H4 (cell line): ENCODE measurements around the gene ANKRA2. TPM values are rescaled to one million over a fixed set of nuclear protein-coding genes. Genes with fewer than 3 reads are reported as not detected.
A peak's percentile ranks its signal among the peaks of the same experiment; 100 is the strongest.
"Not testable (repeated sequence)": the region's sequence is repeated elsewhere in the genome, so short reads cannot be mapped to it uniquely, and the experiment has no call there.

ENCODE experiments used
- DNase-seq: peaks from one replicate; pipeline ENCODE4 v3.0.0-alpha.2; 2015; ENCODE audit warnings: low spot score
- total RNA-seq: library from RNA; depleted of rRNA; stranded (reverse); fragments of >200 nt; shearing (Covaris generic); gene quantifications from 2 replicates; pipeline ENCODE4 v1.2.3, GENCODE V29; 2014

Gene ANKRA2
- total RNA-seq, 1 experiment from 2014 or later = 11.7 TPM

GRCh38 chr5:73550016-73550415 lies 15.4 kb downstream of the ANKRA2 start:
- no peak for DNase-seq

DNA sequence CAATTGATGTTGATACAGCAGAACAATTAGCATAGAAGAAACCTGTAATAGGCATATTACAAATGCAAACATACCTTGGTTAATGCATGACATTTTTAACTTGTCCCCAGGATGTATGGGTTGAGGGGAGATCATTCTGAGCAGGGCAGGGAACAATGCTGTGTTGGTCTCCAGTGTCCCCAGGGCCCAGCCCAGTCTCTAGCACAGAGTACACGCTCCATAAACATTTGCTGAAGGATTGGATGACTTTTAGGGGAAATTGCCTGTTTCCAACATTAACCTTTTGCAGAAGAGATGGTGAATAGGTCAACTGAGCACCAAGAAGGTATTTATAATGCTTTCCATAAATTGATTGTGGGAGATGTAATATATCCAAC lies 20.0 kb downstream of the ANKRA2 start:
- no peak for DNase-seq

- no peak for DNase-seq
Measured at GRCh38 chr5:73544429-73545402, 20.7 kb downstream of the ANKRA2 start.

GRCh38 chr5:73542020-73542419 lies 23.4 kb downstream of the ANKRA2 start:
- DNase-seq = no peak

- DNase-seq = peak; percentile 67
Measured at GRCh38 chr5:73540192-73540591, 25.2 kb downstream of the ANKRA2 start.

- no peak for DNase-seq
Measured at GRCh38 chr5:73539730-73540129, 25.7 kb downstream of the ANKRA2 start.

DNA sequence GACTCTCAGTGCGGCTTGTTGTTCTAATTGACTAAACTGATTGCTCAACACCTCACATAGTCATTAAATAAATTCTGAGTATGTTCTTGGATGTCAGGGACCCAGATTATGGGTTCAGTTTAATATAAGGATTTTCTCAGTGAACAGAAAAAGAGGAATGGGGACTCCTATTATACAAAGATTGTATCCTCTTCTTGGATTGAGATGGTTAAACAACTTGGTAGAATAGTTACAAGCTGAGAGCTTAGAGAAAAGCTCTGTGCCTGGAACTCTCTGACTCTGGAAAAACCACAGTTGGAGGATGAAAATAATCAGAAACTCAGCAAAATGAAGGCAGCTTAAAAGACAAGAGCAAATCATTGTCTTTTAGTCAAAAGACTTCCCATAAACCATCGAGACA lies 30.5 kb downstream of the ANKRA2 start:
- DNase-seq = no peak

GRCh38 chr5:73534011-73534644 lies 31.3 kb downstream of the ANKRA2 start:
- no peak for DNase-seq

- no peak for DNase-seq
Measured at GRCh38 chr5:73532195-73532594, 33.2 kb downstream of the ANKRA2 start.

- no peak for DNase-seq
Measured at GRCh38 chr5:73531356-73531755, 34.1 kb downstream of the ANKRA2 start.

- DNase-seq = no peak
Measured at GRCh38 chr5:73529081-73529480, 36.4 kb downstream of the ANKRA2 start.

GRCh38 chr5:73528248-73528647 lies 37.2 kb downstream of the ANKRA2 start:
- no peak for DNase-seq

GRCh38 chr5:73525606-73526203 lies 39.7 kb downstream of the ANKRA2 start:
- no peak for DNase-seq

DNA sequence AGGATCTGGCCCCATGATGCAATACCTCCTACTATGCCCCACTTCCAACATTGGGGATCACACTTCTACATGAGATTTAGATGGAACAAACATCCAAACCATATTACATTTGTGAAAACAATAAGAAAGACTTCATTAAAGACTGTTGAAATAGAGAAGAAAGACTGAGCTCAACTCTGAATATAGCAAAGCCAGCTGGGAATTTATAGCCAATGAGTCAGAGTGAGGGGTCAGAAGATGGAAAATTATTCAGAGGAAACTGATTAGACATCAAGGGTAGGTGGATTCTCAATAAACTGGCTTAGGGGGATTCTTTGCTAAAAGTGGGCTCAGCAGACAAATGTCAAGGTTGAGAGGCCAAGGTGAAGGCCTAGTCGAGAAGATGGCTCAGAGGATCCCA lies 41.6 kb downstream of the ANKRA2 start:
- DNase-seq = no peak

GRCh38 chr5:73522989-73523388 lies 42.5 kb downstream of the ANKRA2 start:
- DNase-seq = no peak

DNA sequence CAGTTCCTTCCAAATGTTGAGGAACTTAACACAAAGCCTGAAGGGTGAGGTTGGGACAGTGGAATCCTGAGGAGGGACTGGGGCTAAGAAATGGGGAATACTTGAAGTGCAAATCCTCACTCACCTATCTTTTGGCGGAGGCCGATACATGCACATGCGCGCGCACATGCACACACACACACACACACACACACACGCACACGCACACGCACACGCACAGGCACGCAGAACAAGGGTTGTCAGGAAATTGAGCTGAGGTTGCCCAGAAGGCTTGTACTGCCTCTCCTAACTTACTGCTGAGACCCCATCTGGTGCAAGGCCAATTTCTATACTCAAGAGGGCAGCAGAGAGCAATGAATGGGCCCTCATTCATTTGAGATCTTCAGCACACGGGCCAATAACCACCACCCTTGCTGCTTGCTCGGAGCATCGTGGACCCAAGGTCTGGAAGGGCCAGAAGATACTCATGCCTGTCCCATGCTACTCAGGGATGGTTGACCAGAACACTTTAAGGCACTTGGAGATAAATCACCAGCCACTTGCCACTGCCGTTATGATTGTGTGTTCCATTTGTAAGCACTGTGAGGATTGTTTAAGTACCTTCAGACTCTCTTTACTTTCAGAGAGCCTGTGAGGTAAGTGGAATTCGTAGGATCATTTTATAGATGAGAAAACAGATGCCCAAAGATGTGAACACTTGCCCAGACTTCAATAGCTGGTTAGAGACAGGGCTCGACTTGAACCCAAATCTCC lies 45.7 kb downstream of the ANKRA2 start:
- DNase-seq = peak; percentile 70

DNA sequence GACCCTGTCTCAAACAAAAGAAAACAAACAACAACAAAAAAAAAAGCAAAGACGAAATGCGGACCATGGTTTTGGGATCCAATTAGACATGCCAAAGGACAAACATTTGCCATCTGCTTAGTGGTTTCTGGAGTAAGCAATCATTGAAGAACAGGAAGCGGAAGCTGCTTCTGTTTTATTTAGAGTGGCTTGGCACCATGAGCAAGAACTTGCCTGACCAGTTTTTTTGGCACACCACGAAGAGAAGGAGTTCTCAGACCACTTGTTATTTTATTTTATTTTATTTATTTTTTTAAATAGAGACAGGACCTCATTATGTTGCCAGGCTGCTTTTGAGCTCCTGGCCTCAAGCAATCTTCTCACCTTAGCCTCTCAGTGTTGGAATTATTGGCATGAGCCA lies 50.2 kb downstream of the ANKRA2 start:
- DNase-seq = peak; percentile 50

DNA sequence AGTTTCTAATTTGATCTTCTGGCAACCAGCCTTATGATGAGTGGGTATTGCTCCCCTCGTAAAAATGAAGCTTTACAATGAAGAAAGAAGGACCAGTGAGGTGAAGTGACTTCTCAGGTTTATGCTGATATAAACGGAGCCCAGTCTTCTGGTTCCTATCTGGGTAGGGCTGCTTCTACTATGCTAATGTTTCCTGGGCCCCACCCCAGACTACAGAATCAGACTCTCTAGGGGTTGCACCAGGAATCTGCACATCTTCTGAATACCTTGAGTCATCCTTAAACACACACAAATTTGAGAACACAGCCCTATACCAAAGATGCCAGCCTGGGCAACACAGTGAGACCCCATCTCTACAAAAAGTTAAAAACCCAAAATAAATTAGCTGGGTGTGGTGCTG lies 51.0 kb downstream of the ANKRA2 start:
- no peak for DNase-seq

DNA sequence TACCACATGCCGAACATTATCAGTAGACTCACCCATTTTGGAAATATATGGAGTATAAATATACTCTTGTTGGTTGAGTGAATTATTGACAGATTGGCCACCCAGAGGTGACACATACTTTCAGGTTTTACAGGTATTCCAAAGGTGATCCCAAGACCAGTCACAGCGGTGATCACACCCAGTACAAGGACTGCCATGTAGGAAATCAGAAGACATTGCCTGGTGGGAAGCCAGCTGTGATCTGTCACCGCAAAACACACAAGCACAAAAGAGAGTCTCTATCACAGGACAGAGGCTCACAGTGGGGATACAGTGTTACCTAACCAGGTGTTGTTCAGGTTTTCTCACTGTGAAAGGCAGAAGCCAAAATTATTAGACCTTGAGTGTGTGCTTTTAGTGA lies 51.4 kb downstream of the ANKRA2 start:
- no peak for DNase-seq

- DNase-seq = not testable (repeated sequence)
Measured at GRCh38 chr5:73508521-73508920, 56.9 kb downstream of the ANKRA2 start.

- DNase-seq = no peak
Measured at GRCh38 chr5:73507062-73507461, 58.4 kb downstream of the ANKRA2 start.

DNA sequence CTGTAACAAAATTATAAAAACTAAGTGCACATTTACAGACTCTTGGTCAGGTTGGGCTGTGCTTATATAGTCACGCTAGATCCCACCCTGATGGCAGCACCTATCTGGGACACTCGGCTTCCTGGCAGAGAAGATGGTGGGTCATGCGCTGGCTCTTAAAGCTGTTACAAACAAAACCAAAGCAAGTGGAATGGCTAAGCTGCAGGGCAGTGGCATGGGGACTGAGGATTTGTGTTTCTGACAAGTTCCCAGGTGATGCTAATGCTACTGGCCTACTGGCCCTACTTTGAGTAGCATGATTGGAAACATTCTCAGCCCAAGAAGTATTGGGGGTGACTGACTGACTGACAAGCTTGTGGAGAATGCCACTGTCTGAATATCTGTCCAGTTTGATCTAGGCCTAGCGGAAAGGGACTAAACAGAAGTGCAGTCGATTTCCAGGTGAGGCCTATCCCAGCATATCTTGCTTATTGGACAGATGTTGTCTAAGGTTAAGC lies 58.9 kb downstream of the ANKRA2 start:
- DNase-seq = no peak
